HEK293 (cell line): ENCODE data around the gene ZNF747.

ENCODE experiments used
- CTCF ChIA-PET: fragments of 350-600 bp; formaldehyde crosslinking; extraction: SDS; loops from one replicate; lab custom pipeline; 2021; ENCODE audit warnings: antibody characterized with exemption; lab: Yijun Ruan, JAX
- POLR2A ChIA-PET: fragments of 300-600 bp; formaldehyde crosslinking; extraction: SDS; loops from one replicate; lab custom pipeline; 2020; ENCODE audit warnings: antibody characterized with exemption, inconsistent platforms; lab: Yijun Ruan, JAX
- H3K27ac ChIP-seq: fragments of 200-500 bp; sonication (Bioruptor generic); 2 replicates; pipeline ENCODE4 v1.5.1; 2014; ENCODE audit warnings: low read depth, low read length, control low read depth, inconsistent platforms; ENCODE audit errors: extremely low read depth
- H3K36me3 ChIP-seq, 2 experiments: fragments of 200-500 bp in 1 of 2; sonication (Bioruptor generic) in 1 of 2; 1 replicate in 1 of 2; 2 replicates in 1 of 2; pipeline ENCODE4 v1.5.1; 2014 to 2017; ENCODE audit warnings: inconsistent platforms in 2 of 2, low read length in 2 of 2; ENCODE audit not compliant: control insufficient read depth in 2 of 2, insufficient read depth in 1 of 2
- H3K4me1 ChIP-seq: fragments of 200-500 bp; sonication (Bioruptor generic); 2 replicates; pipeline ENCODE4 v1.5.1; 2014; ENCODE audit warnings: mild to moderate bottlenecking, low read length, inconsistent platforms; ENCODE audit not compliant: control insufficient read depth, insufficient read depth
- H3K4me3 ChIP-seq: 2 replicates; pipeline ENCODE4 v1.5.1; 2011; ENCODE audit warnings: low read depth, mild to moderate bottlenecking, control low read depth, low read length, moderate library complexity
- H3K9me3 ChIP-seq: fragments of 200-500 bp; sonication (Bioruptor generic); 2 replicates; pipeline ENCODE4 v1.5.1; 2014; ENCODE audit warnings: low read depth, low read length, inconsistent platforms; ENCODE audit not compliant: control insufficient read depth, insufficient read depth
- FEZF1 ChIP-seq: fragments of 450-650 bp; formaldehyde crosslinking; IDR thresholded peaks from 2 replicates; pipeline ENCODE4 v1.5.1; 2016; ENCODE audit warnings: missing biosample characterization, missing genetic modification characterization
- GLI2 ChIP-seq: fragments of 450-650 bp; formaldehyde crosslinking; IDR thresholded peaks from 2 replicates; pipeline ENCODE4; 2017; ENCODE audit warnings: missing biosample characterization, missing genetic modification characterization, low read depth, borderline replicate concordance
- HOXD13 ChIP-seq: sonication (generic); formaldehyde crosslinking; IDR thresholded peaks from 2 replicates; pipeline ENCODE4 v1.8.0; 2022; ENCODE audit warnings: missing genetic modification reagents, borderline replicate concordance
- ZBTB20 ChIP-seq: fragments of 450-650 bp; formaldehyde crosslinking; IDR thresholded peaks from 2 replicates; pipeline ENCODE4 v1.5.1; 2016; ENCODE audit warnings: missing biosample characterization, missing genetic modification characterization
- ZNF184 ChIP-seq: fragments of 450-650 bp; IDR thresholded peaks from 2 replicates; pipeline ENCODE4 v1.5.1; 2018; ENCODE audit warnings: missing biosample characterization, mild to moderate bottlenecking, missing genetic modification characterization
- ZNF2 ChIP-seq: fragments of 450-650 bp; formaldehyde crosslinking; IDR thresholded peaks from 2 replicates; pipeline ENCODE4 v1.5.1; 2016; ENCODE audit warnings: missing biosample characterization, missing genetic modification characterization
- ZNF26 ChIP-seq: fragments of 450-650 bp; formaldehyde crosslinking; IDR thresholded peaks from 2 replicates; pipeline ENCODE4 v1.5.1; 2016; ENCODE audit warnings: missing biosample characterization, missing genetic modification characterization
- ZNF274 ChIP-seq, 2 experiments: fragments of 200-500 bp in 1 of 2; fragments of 450-650 bp in 1 of 2; sonication (Bioruptor generic) in 1 of 2; formaldehyde crosslinking in 1 of 2; IDR thresholded peaks; 2 replicates each; pipeline versions ENCODE4 v1.5.1 to v1.6.1; 2014 to 2016; ENCODE audit warnings: borderline replicate concordance in 1 of 2, inconsistent platforms in 1 of 2, low read length in 1 of 2, missing biosample characterization in 1 of 2, missing genetic modification characterization in 1 of 2
- ZNF366 ChIP-seq: fragments of 450-650 bp; formaldehyde crosslinking; conservative IDR thresholded peaks from 2 replicates; pipeline ENCODE4 v1.5.1; 2016; ENCODE audit warnings: missing biosample characterization, missing genetic modification characterization
- ZNF560 ChIP-seq: fragments of 450-650 bp; formaldehyde crosslinking; IDR thresholded peaks from 2 replicates; pipeline ENCODE4 v1.5.1; 2017; ENCODE audit warnings: missing biosample characterization, missing genetic modification characterization, borderline replicate concordance
- ZNF571 ChIP-seq: fragments of 450-650 bp; formaldehyde crosslinking; IDR thresholded peaks from 2 replicates; pipeline ENCODE4 v1.5.0; 2017; ENCODE audit warnings: missing biosample characterization, missing genetic modification characterization
- ZNF580 ChIP-seq: fragments of 450-650 bp; formaldehyde crosslinking; IDR thresholded peaks from 2 replicates; pipeline ENCODE4 v1.5.1; 2016; ENCODE audit warnings: missing biosample characterization, missing genetic modification characterization
- ZNF76 ChIP-seq: fragments of 450-650 bp; formaldehyde crosslinking; IDR thresholded peaks from 2 replicates; pipeline ENCODE4; 2016; ENCODE audit warnings: low read depth, missing biosample characterization, missing genetic modification characterization, borderline replicate concordance
- ZNF776 ChIP-seq: fragments of 450-650 bp; formaldehyde crosslinking; IDR thresholded peaks from 2 replicates; pipeline ENCODE4 v1.5.0; 2017; ENCODE audit warnings: missing biosample characterization, missing genetic modification characterization, borderline replicate concordance
- ZNF792 ChIP-seq: fragments of 450-650 bp; formaldehyde crosslinking; IDR thresholded peaks from 2 replicates; pipeline ENCODE4 v1.5.1; 2016; ENCODE audit warnings: missing biosample characterization, missing genetic modification characterization
- ZNF830 ChIP-seq: fragments of 450-650 bp; IDR thresholded peaks from 2 replicates; pipeline ENCODE4 v1.5.0; 2018; ENCODE audit warnings: missing biosample characterization, missing genetic modification characterization, low read depth, mild to moderate bottlenecking, moderate library complexity
- TF ChIP-seq, protein P1 (sequence below): fragments of 450-650 bp; formaldehyde crosslinking; IDR thresholded peaks from 2 replicates; pipeline ENCODE4 v1.5.1; 2017; ENCODE audit warnings: missing biosample characterization, missing genetic modification characterization
- TF ChIP-seq, protein P2 (sequence below): fragments of 450-650 bp; formaldehyde crosslinking; IDR thresholded peaks from 2 replicates; pipeline ENCODE4 v1.5.1; 2016; ENCODE audit warnings: missing biosample characterization, missing genetic modification characterization
- TF ChIP-seq, protein P3 (sequence below): fragments of 450-650 bp; formaldehyde crosslinking; IDR thresholded peaks from 2 replicates; pipeline ENCODE4 v1.5.1; 2016; ENCODE audit warnings: missing biosample characterization, missing genetic modification characterization

Gene ZNF747

DNA sequence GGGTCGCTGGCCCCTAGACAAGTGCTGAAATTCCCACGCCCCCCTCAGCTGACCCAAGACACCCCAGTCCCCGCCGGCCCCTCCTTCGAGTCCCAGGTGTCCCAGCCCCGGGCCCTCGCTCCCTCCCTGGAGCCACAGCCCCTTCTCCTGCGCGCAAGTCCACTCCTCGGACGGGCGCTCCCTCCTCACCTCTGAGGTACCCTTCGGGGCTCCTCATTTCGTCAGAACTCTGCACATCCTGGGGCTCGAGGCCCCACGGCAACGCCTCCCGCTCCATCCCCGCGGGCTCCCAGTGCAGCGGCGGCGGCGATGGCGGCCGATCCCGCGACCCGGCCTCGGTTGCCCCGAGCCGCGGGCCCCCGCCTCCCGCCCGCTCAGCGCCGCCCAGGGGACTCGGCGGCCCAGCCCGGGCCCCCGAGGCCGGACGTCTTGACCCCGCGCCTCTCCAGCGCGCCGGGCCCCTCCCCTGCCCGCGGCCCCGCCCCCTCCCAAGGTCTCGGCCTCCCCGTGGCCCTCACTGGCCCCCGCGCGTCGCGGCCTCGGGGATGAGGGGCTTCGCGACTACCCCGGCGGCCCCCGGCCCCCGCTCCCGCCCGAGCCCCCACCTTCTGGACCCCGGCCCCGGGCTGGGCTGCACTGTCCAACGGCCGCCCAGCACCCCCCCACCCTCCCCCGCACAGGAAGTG lies 8.4 kb downstream of the ZNF747 start, which contains the start of gene ZNF768 (continued):
- TF ChIP-seq, protein P1, sequence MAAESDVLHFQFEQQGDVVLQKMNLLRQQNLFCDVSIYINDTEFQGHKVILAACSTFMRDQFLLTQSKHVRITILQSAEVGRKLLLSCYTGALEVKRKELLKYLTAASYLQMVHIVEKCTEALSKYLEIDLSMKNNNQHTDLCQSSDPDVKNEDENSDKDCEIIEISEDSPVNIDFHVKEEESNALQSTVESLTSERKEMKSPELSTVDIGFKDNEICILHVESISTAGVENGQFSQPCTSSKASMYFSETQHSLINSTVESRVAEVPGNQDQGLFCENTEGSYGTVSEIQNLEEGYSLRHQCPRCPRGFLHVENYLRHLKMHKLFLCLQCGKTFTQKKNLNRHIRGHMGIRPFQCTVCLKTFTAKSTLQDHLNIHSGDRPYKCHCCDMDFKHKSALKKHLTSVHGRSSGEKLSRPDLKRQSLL = no peak
- TF ChIP-seq, protein P2, sequence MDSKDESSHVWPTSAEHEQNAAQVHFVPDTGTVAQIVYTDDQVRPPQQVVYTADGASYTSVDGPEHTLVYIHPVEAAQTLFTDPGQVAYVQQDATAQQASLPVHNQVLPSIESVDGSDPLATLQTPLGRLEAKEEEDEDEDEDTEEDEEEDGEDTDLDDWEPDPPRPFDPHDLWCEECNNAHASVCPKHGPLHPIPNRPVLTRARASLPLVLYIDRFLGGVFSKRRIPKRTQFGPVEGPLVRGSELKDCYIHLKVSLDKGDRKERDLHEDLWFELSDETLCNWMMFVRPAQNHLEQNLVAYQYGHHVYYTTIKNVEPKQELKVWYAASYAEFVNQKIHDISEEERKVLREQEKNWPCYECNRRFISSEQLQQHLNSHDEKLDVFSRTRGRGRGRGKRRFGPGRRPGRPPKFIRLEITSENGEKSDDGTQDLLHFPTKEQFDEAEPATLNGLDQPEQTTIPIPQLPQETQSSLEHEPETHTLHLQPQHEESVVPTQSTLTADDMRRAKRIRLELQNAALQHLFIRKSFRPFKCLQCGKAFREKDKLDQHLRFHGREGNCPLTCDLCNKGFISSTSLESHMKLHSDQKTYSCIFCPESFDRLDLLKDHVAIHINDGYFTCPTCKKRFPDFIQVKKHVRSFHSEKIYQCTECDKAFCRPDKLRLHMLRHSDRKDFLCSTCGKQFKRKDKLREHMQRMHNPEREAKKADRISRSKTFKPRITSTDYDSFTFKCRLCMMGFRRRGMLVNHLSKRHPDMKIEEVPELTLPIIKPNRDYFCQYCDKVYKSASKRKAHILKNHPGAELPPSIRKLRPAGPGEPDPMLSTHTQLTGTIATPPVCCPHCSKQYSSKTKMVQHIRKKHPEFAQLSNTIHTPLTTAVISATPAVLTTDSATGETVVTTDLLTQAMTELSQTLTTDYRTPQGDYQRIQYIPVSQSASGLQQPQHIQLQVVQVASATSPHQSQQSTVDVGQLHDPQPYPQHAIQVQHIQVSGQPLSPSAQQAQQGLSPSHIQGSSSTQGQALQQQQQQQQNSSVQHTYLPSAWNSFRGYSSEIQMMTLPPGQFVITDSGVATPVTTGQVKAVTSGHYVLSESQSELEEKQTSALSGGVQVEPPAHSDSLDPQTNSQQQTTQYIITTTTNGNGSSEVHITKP (tag by site-specific recombination) = no peak
- TF ChIP-seq ZNF571 (tag by site-specific recombination) = no peak
- no peak for TF ChIP-seq ZNF560 (tag by site-specific recombination)
- TF ChIP-seq ZNF76 (tag by site-specific recombination) = peak; percentile 23; the same call in 1 of the 2 replicates
- TF ChIP-seq ZNF26 (tag by site-specific recombination) = no peak
- no peak for TF ChIP-seq FEZF1 (tag by site-specific recombination)
- 0 out of 2 replicates have a peak, but pooled peaks have one; percentile 20 for TF ChIP-seq ZNF184 (tag by site-specific recombination)
- TF ChIP-seq ZNF830 = no peak
- TF ChIP-seq HOXD13 (CRISPR knock-in tag) = no peak
- no peak for TF ChIP-seq GLI2 (tag by site-specific recombination)
- TF ChIP-seq, protein P3, sequence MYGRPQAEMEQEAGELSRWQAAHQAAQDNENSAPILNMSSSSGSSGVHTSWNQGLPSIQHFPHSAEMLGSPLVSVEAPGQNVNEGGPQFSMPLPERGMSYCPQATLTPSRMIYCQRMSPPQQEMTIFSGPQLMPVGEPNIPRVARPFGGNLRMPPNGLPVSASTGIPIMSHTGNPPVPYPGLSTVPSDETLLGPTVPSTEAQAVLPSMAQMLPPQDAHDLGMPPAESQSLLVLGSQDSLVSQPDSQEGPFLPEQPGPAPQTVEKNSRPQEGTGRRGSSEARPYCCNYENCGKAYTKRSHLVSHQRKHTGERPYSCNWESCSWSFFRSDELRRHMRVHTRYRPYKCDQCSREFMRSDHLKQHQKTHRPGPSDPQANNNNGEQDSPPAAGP (tag by site-specific recombination) = peak; percentile 65; the same call in 1 of the 2 replicates
- TF ChIP-seq ZNF792 (tag by site-specific recombination) = no peak
- TF ChIP-seq ZNF2 = no peak
- TF ChIP-seq ZNF274 (IDR thresholded peaks at IDR 0.05; ENCODE audit: low read length) = no peak
- no peak for TF ChIP-seq ZNF274 (tag by site-specific recombination; IDR thresholded peaks at IDR 0.05; ENCODE audit: borderline replicate concordance)
- TF ChIP-seq ZBTB20 (tag by site-specific recombination) = peak; percentile 45; the same call in 1 of the 2 replicates
- no peak for TF ChIP-seq ZNF366 (tag by site-specific recombination)

DNA sequence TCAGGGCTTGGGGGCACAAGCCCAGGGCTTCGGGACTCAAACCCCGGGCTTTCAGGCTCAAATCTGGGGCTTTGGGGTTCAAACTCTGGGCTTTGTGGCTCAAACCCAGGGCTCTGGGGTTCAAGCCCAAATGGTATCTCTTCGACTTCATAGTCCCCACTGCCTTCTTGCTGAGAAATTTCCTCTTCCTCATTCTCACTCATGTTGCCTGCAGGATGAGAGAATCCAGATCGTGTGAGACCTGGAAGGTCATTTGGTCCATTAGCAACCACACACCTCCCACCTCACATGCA lies 8.9 kb downstream of the ZNF747 start:
- Histone ChIP-seq H3K4me3 (peak overlapping the region; percentile 82), H3K27ac (peak overlapping the region; percentile 82)
- TF ChIP-seq ZNF580 (tag by site-specific recombination) (no peak), ZNF776 (tag by site-specific recombination) (no peak)
- TF ChIP-seq, all 188 proteins: peak for 0
- H3K4me1 ChIP-seq = peaks cover 9% of the 10 kb centered on the region
- H3K9me3 ChIP-seq = no peaks in the 10 kb centered on the region
- H3K36me3 ChIP-seq = peaks cover 0 to 19% of the 10 kb centered on the region in 2 experiments; a peak in 1 of 3 replicates
- CTCF ChIA-PET = interaction anchor here (1.3 kb wide), 1 partner anchor 10 kb away, joined by 9 read pairs; the partner anchor contains the start of gene ZNF747
- POLR2A ChIA-PET = interaction anchor here (1.3 to 2.1 kb wide), 6 partner anchors 10 to 155 kb away, joined by 4 to 9 read pairs (median 6); partner anchors contain the start of genes DCTPP1, TBC1D10B, ZNF688 and ZNF764
